Daoy (cell line): ENCODE measurements around the gene EXD2. TPM values are rescaled to one million over a fixed set of nuclear protein-coding genes. Genes with fewer than 3 reads are reported as not detected.

ENCODE experiments used
- DNase-seq: peaks from one replicate; pipeline ENCODE4 v3.0.0-alpha.2; 2015; ENCODE audit warnings: low read depth
- total RNA-seq: library from RNA; depleted of rRNA; stranded (reverse); fragments of >200 nt; shearing (Covaris generic); gene quantifications from 2 replicates; pipeline ENCODE4 v1.2.3, GENCODE V29; 2014

The EXD2 gene
- total RNA-seq, 1 experiment from 2014 or later = 19.3 TPM

GRCh38 chr14:69247676-69248440, 56.6 kb downstream of the EXD2 start:
- no peak for DNase-seq

DNA sequence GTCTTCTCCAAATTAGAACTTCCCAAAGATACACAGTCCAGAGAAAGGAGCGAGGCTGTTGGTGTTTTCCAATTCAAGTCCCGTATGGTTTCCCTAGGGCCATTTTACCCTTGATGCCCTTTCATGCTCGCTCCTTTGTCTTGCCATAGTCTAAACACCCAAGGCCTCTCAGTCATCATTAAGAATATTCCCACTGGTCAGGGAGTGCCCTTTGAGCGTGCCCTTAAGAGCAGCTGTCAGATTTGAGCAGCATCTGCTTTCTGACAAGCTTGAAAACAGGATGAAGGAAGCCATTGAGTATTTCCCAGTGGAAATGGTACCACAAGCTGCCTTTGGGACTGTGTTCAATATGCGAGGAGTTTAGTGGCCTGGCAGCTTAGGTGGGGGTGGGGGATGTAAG, 58.3 kb downstream of the EXD2 start:
- DNase-seq = no peak

- DNase-seq = no peak
Observed at GRCh38 chr14:69252851-69253250, 61.6 kb downstream of the EXD2 start.

- no peak for DNase-seq
Observed at GRCh38 chr14:69259168-69259526, 67.8 kb downstream of the EXD2 start.

GRCh38 chr14:69259527-69260189, 68.4 kb downstream of the EXD2 start, which contains the start of gene GALNT16:
Gene GALNT16, plus strand, starts transcription at chr14:69260158. Its CDS starts 133 bp downstream, at chr14:69260291.
- DNase-seq = peak; percentile 32

DNA sequence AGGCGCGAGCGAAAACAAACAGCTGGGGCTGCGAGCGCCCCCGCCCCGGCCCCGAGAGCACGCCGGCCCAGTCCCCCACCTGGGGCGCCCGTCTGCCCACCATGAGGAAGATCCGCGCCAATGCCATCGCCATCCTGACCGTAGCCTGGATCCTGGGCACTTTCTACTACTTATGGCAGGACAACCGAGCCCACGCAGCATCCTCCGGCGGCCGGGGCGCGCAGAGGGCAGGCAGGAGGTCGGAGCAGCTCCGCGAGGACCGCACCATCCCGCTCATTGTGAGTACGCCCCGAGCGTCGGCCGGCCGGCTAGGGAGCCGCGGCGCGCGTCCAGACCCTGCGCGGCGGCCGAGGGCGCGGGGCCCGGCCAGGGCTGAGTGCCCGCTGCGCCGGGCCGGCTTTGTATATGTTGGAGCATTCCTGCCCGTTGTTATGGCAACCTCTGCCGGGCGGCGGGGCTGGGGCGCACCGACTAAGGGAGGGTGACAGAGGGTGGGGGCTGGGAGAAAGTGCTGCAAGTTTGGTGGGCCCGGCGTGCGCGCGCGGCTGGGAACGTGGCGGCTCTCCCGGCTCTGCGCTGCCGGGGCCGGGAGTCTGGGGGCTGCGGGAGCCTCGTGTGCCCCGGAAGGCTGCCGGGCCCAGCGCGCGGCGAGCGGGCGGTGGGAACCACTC, 69.0 kb downstream of the EXD2 start:
- peak; percentile 39 for DNase-seq

DNA sequence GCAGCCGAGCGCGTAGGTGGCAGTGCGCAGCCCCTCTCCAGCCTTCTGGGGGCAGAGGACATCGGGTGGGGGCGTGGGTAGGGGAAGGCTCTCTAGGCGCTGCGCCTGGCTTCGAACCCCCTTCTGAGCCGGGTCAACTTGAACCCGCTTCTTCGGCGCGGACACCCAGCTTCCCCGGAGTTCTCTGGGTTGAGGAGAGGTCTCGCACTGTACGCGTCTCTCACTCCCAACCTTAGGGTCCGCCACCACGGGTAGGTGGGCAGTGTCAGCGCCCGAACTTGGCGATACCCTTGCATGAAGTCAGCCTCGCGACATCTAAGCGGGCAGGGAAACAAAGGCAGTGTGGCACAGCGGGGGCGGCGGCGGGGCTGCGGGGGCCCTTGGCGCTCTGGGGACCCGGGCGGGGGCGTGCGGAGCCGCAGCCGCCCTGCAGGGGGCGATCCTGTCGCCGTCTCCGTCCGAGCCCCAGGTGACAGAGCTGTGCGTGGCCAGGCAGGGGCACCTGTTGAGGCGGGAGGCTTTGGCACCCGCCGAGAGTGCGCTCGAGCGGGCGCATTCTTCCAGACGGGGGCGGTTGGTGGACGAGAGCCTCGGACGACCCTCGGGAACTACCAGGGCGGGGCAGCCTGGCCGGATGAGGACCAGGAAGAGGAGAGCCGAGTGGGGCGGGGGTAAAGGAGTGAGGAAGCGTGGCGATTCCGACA, 69.7 kb downstream of the EXD2 start:
- peak; percentile 37 for DNase-seq

GRCh38 chr14:69261761-69262331, 70.5 kb downstream of the EXD2 start:
- peak; percentile 64 for DNase-seq

DNA sequence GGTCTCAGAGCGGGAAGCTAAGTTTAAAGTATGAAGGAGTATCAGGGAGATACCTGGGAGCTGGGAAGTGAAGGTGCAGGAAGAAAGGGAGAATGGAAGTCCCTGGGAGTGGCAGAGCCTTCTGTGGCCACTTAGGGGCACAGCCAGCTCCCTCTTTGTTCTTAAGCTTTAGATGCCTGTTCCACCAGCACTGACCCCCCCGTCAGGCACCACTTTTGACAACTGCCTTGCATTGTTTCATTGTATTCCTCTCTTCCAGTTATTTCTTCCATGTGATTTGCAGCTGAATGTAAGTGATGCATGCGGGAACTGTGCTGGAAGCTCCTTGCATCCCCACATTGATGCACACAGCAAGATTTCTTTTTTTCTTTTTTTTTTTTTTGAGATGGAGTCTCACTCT, 71.2 kb downstream of the EXD2 start:
- no peak for DNase-seq

GRCh38 chr14:69263364-69263763, 72.1 kb downstream of the EXD2 start:
- peak; percentile 95 for DNase-seq

DNA sequence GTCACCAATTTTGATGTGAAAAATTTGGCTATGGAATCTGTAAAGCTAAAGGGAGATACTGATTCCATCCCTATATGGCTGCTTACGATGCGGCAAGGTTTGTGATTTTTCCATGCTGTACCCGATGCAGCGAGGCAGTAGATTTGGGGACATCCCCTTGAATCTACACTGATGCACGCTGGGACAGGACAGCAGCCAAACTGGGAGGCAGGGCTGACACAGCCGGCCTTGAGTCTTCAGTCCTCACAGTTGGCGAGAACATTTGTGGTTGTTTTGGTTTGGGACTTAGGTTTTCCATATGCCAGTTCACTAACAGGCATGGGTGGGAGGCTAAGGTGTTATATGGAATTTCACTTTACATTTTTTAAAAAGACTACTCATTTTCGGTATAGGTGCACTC, 72.5 kb downstream of the EXD2 start:
- DNase-seq = no peak

- no peak for DNase-seq
Observed at GRCh38 chr14:69266572-69267345, 75.5 kb downstream of the EXD2 start.

DNA sequence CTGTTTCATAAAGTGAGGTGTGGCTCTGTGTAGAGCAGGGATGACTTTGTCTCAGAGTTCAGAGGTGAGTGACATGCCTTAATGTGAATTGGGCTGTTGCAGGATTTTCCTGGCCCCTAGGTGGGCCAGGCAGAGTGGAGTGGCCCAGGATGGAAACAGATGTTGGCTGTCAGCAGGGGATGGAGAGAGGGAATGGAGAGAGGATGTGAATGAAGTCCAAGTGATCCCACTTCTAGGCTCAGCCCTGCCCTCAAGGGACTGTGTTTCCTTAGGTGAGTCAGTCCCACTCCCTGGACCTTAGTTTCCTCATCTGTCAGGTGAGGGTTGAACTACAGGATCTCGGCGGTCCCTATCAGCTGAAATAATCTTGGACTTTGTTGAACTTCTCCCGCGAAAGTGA, 76.2 kb downstream of the EXD2 start:
- no peak for DNase-seq

- peak; percentile 46 for DNase-seq
Observed at GRCh38 chr14:69268223-69268622, 76.9 kb downstream of the EXD2 start.

DNA sequence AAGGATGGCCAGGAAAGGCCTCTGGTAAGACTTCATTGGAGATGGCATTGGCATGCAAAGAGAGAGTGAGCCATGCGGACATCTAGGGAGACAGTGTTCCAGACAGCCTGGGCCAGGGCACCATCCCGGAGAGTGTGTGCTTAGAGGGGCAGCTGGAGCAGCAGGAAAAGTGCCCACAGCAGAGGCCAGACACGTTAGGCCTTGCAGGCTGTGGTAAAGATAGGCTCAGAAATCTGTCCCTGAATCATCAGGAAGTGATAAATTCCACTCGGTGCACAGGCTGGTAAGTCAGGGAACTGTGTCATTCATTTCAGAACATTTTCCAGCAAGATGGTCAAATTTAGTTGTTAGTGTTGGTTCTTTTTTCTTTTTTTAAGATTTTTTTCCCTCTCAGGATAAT, 77.5 kb downstream of the EXD2 start:
- DNase-seq = peak; percentile 84

DNA sequence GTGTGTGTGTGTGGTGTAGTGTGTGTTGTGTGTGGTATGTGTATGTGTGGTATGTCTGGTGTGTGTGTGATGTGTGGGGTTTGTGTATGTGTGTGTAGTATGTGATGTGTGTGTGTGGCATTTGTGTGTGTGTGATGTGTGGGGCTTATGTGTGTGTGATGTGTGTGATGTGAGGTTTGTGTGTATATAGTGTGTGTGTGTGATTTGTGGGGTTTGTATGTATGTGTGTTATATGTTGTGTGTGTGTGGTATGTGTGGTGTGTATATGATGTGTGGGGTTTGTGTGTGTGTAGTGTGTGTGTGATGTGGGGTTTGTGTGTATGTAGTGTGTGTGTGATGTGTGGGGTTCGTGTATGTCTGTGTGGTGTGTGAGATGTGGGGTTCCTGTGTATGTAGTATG, 78.1 kb downstream of the EXD2 start:
- DNase-seq = no peak

DNA sequence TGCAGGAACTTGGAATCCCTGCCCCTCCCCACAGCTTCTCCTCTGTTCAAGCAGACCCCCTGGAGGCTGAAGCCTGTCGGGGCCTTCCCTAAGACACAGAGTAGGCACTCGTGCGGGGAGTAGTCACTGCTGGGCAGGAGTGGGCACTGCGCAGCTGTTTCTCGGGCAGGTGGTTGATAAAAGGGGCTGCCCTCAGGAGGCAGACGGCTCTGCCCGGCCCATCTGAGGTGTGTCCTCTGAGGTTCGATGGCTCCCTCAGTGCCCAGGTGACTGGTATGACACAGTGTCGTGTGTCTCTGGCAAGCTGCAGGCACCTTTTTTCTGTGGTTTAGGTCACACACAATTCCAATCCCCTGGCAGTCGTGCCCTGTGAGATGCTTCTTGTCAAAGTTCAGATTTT, 78.8 kb downstream of the EXD2 start:
- no peak for DNase-seq

DNA sequence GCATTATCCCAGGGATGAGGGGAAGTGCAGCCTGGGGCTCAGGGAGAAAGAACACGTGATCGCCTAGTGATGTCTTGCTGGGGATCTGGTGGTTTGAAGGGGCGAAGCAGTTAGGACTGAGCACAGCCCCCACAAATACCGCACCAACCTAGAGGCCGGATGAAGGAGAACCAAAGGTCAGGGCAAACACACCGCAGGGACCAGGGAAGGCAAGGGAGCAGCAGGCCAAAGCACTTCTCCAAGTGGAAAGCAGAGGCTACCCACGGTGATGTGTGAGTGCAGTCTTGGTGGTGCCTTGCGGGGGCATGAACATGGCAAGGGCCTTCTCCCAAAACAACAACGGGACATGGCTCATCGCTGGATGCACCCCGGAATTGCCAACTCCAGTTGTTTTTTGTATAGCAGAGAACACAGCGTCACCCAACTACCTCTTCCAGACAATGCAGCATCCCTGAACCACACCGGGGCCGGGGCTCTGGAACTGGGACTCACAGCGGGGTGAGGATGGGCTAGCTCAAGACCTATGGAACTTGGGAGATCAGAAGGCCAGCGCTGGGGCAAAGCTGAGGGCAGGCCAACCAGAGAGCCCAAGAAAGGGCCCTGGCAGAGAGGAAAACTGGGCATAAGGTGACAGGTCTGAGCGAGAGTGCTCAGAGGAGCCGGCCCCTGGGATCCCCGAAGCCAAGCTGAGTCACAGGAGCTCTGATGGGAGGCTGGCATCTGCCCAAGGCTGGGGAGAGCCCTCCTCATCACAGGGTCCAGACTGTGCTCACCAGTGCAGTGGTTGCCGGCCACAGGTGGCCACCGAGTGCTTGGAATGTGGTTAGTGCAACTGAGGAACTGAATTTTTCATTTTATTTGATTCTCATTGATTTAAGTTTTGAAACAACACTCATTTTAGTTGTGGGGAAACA, 79.8 kb downstream of the EXD2 start:
- DNase-seq = peak; percentile 88

DNA sequence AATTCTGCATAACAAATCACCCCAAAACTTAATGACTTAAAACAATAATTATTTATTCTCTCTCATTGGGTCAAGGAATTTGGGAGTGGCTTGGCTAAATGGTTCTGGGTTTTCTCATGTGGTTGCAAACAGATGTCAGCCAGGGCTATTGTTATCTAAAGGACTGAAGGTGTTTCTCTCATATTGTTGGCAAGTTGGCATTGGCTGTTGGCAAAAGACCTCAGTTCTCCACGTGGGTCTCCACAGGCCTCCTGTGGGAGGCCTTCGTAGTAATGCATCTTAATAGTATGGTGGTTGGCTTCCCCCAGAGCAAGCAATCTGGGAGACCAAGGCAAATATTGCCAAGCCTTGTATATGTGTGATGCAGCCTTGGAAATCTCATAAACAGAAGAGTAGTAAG, 83.0 kb downstream of the EXD2 start:
- DNase-seq = no peak

- no peak for DNase-seq
Observed at GRCh38 chr14:69275331-69275730, 84.0 kb downstream of the EXD2 start.
